ENCODE measurements around the gene HK1.

The HK1 gene

GRCh38 chr10:69317626-69318105 is 39.4 kb downstream of the HK1 start:
- no peaks in the 10 kb centered on the region for H3K27me3 ChIP-seq (replicated peaks; ENCODE audit: insufficient read depth, low read length)
- H3F3A ChIP-seq (ENCODE audit: insufficient read depth, low read length): no peaks in the 10 kb centered on the region
- DNase-seq: no peak
- H3K9me3 ChIP-seq (replicated peaks; ENCODE audit: insufficient read depth, low read length): no peaks in the 10 kb centered on the region
- peak overlapping the region; percentile 89 for H3K4me3 ChIP-seq (ENCODE audit: low read length)
- H3K9me2 ChIP-seq (replicated peaks; ENCODE audit: insufficient read depth, low read length): no peaks in the 10 kb centered on the region
- H3K4me2 ChIP-seq (ENCODE audit: low read depth, low read length): peak overlapping the region; percentile 100
- 0 out of 2 replicates have a peak, but pooled peaks cover 3% of the 10 kb centered on the region for H3K79me2 ChIP-seq (ENCODE audit: low read length)
- H3K27ac ChIP-seq (ENCODE audit: low read length): no peak overlapping the region; the same call in 1 of the 2 replicates
- H3K4me1 ChIP-seq (ENCODE audit: low read length): peaks cover 15% of the 10 kb centered on the region; the same call in 1 of the 2 replicates
- TF ChIP-seq EZH2phosphoT487 (IDR thresholded peaks at IDR 0.05; ENCODE audit: low read length): no peak
- peak overlapping the region; percentile 98 for H2AFZ ChIP-seq (ENCODE audit: low read length)
- H3K9ac ChIP-seq (ENCODE audit: low read length): peak overlapping the region; percentile 61; the same call in 1 of the 2 replicates
- H3K36me3 ChIP-seq (replicated peaks; ENCODE audit: insufficient read depth, low read length): no peaks in the 10 kb centered on the region
- no peaks in the 10 kb centered on the region for H4K20me1 ChIP-seq (ENCODE audit: insufficient read depth, low read length)

DNA sequence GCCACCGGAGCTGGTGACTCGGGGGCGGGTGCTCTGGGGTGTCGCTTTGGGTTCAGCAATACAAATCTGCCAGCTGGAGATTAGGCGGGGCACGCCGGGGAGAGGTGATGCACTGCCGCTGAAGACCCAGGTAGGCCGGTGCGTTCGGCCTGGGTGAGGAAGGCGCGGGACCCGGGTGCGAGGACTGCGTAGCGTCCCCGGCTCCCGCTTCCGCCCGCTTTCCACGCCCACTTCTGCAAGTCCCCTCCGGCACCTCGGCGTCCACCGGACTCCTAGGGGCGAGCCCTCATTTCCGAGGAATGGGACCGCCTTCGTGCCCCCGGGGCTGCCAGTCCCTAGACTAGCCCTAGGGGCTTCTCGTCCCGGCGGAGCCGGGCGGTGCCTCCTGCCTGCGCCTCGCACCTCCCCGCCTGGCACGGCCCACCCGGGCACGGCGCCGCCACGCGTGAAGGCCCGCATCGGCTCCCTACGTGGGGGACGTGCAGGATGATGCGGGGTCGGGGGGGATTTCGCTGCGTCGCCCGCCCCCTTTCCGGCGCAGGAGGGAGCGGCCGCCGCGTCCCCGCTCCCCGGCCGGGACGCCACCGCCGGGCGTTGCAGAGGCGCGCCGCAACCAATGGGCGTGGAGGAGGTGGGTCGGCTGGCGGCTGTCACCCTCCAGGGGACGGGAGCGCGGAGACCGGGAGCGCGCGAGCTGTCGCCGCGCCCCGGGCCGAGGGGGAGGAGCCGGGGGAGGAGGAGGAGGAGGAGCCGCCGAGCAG is 40.0 kb downstream of the HK1 start:
- Histone ChIP-seq H3F3A (ENCODE audit: insufficient read depth, low read length) (no peaks in the 10 kb centered on the region), H3K36me3 (replicated peaks; ENCODE audit: insufficient read depth, low read length) (no peaks in the 10 kb centered on the region), H3K4me3 (ENCODE audit: low read length) (peak overlapping the region; percentile 89), H4K20me1 (ENCODE audit: insufficient read depth, low read length) (no peaks in the 10 kb centered on the region), H3K9me2 (replicated peaks; ENCODE audit: insufficient read depth, low read length) (no peaks in the 10 kb centered on the region), H3K9ac (ENCODE audit: low read length) (peak overlapping the region; percentile 61), H3K27me3 (replicated peaks; ENCODE audit: insufficient read depth, low read length) (no peaks in the 10 kb centered on the region), H2AFZ (ENCODE audit: low read length) (peak overlapping the region; percentile 98), H3K27ac (ENCODE audit: low read length) (no peak overlapping the region; the same call in 1 of the 2 replicates), H3K79me2 (ENCODE audit: low read length) (0 out of 2 replicates have a peak, but pooled peaks cover 3% of the 10 kb centered on the region), H3K4me2 (ENCODE audit: low read depth, low read length) (peak overlapping the region; percentile 100), H3K4me1 (ENCODE audit: low read length) (peaks cover 15% of the 10 kb centered on the region; the same call in 1 of the 2 replicates), H3K9me3 (replicated peaks; ENCODE audit: insufficient read depth, low read length) (no peaks in the 10 kb centered on the region)
- peak; percentile 90 for DNase-seq
- TF ChIP-seq CTCF (IDR thresholded peaks at IDR 0.05; ENCODE audit: low read length) (no peak), EZH2phosphoT487 (IDR thresholded peaks at IDR 0.05; ENCODE audit: low read length) (no peak), EZH2 (optimal IDR thresholded peaks at IDR 0.05; ENCODE audit: low read depth, low read length) (no peak)

DNA sequence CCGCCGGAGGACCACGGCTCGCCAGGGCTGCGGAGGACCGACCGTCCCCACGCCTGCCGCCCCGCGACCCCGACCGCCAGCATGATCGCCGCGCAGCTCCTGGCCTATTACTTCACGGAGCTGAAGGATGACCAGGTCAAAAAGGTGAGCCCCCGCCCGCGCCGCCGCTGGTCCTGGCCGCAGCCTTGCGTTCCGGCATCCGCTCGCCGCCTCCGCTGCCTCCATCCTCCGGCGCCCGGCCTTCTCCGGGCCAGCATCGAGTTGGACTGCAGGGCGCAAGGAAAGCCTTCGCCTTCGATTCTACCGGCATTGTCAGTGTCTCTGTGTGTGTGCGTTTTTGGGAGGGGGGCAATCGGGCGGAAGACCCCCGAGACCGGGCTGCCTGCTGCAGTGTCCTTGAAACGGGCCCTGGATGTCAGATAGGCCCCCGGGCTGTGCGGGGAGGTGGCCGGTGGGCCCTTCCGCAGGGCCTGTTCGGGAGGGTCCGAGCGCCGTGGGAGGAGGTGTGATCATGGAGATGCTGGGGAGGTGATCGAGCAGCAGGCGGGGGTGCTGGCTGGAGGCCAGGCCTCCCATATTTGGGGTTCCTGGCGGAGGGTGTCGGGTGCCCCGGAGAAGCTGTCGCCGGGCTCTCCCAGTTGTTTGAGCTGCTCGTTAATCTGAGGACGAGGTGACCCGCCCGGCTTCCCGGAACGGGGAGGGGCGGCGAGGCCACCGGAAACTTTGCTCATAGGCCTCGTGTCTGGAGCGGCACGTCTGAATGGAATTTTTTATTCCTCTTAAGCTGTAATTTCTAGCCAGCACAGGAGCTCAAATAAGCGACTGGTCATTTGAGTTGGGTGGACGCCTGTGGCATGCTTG is 40.8 kb downstream of the HK1 start:
- Histone ChIP-seq H4K20me1 (ENCODE audit: insufficient read depth, low read length) (no peaks in the 10 kb centered on the region), H3K27me3 (replicated peaks; ENCODE audit: insufficient read depth, low read length) (no peaks in the 10 kb centered on the region), H3K4me1 (ENCODE audit: low read length) (peaks cover 15% of the 10 kb centered on the region; the same call in 1 of the 2 replicates), H3K27ac (ENCODE audit: low read length) (no peak overlapping the region), H3F3A (ENCODE audit: insufficient read depth, low read length) (no peaks in the 10 kb centered on the region), H3K9me2 (replicated peaks; ENCODE audit: insufficient read depth, low read length) (no peaks in the 10 kb centered on the region), H3K9ac (ENCODE audit: low read length) (peak overlapping the region; percentile 42; the same call in 1 of the 2 replicates), H2AFZ (ENCODE audit: low read length) (peak overlapping the region; percentile 98), H3K4me3 (ENCODE audit: low read length) (peak overlapping the region; percentile 89), H3K79me2 (ENCODE audit: low read length) (0 out of 2 replicates have a peak, but pooled peaks cover 3% of the 10 kb centered on the region), H3K4me2 (ENCODE audit: low read depth, low read length) (peak overlapping the region; percentile 100), H3K36me3 (replicated peaks; ENCODE audit: insufficient read depth, low read length) (no peaks in the 10 kb centered on the region), H3K9me3 (replicated peaks; ENCODE audit: insufficient read depth, low read length) (no peaks in the 10 kb centered on the region)
- DNase-seq: no peak
- TF ChIP-seq CTCF (IDR thresholded peaks at IDR 0.05; ENCODE audit: low read length) (no peak), EZH2 (optimal IDR thresholded peaks at IDR 0.05; ENCODE audit: low read depth, low read length) (no peak), EZH2phosphoT487 (IDR thresholded peaks at IDR 0.05; ENCODE audit: low read length) (no peak)

Measured in MM.1S (cell line).